HEK293 (cell line): Measurements from ENCODE around the gene DNAJC17.
A peak's percentile ranks its signal among the peaks of the same experiment; 100 is the strongest.

Experiments used
- GLIS2 ChIP-seq: fragments of 450-650 bp; formaldehyde crosslinking; IDR thresholded peaks from 2 replicates; pipeline ENCODE4 v1.5.1; 2016; ENCODE audit warnings: missing biosample characterization, missing genetic modification characterization
- HOXD13 ChIP-seq: sonication (generic); formaldehyde crosslinking; IDR thresholded peaks from 2 replicates; pipeline ENCODE4 v1.8.0; 2022; ENCODE audit warnings: missing genetic modification reagents, borderline replicate concordance
- IKZF3 ChIP-seq: fragments of 450-650 bp; IDR thresholded peaks from 2 replicates; pipeline ENCODE4 v1.5.0; 2018; ENCODE audit warnings: missing biosample characterization, mild to moderate bottlenecking, missing genetic modification characterization, moderate library complexity
- KLF1 ChIP-seq: fragments of 450-650 bp; formaldehyde crosslinking; IDR thresholded peaks from 2 replicates; pipeline ENCODE4 v1.5.1; 2016; ENCODE audit warnings: missing biosample characterization, missing genetic modification characterization
- KLF10 ChIP-seq: fragments of 450-650 bp; IDR thresholded peaks from 2 replicates; pipeline ENCODE4 v1.5.1; 2018; ENCODE audit warnings: missing biosample characterization, mild to moderate bottlenecking, missing genetic modification characterization
- KLF17 ChIP-seq: fragments of 450-650 bp; formaldehyde crosslinking; IDR thresholded peaks from 2 replicates; pipeline ENCODE4 v1.5.1; 2016; ENCODE audit warnings: missing biosample characterization, missing genetic modification characterization
- KLF9 ChIP-seq: fragments of 450-650 bp; formaldehyde crosslinking; IDR thresholded peaks from 2 replicates; pipeline ENCODE4 v1.5.1; 2016; ENCODE audit warnings: missing biosample characterization, missing genetic modification characterization, low read depth
- PBX3 ChIP-seq: sonication (generic); formaldehyde crosslinking; IDR thresholded peaks from 2 replicates; pipeline ENCODE4 v1.8.1; 2022; ENCODE audit warnings: mild to moderate bottlenecking, moderate library complexity, missing genetic modification reagents
- PRDM4 ChIP-seq: fragments of 450-650 bp; formaldehyde crosslinking; IDR thresholded peaks from 2 replicates; pipeline ENCODE4 v1.5.1; 2017; ENCODE audit warnings: missing biosample characterization, missing genetic modification characterization
- PRDM6 ChIP-seq: fragments of 450-650 bp; formaldehyde crosslinking; IDR thresholded peaks from 2 replicates; pipeline ENCODE4 v1.5.1; 2017; ENCODE audit warnings: missing biosample characterization, missing genetic modification characterization
- SP2 ChIP-seq: fragments of 450-650 bp; formaldehyde crosslinking; IDR thresholded peaks from 2 replicates; pipeline ENCODE4 v1.5.1; 2016; ENCODE audit warnings: missing biosample characterization, missing genetic modification characterization
- SP3 ChIP-seq: fragments of 450-650 bp; formaldehyde crosslinking; IDR thresholded peaks from 2 replicates; pipeline ENCODE4 v1.5.1; 2016; ENCODE audit warnings: missing biosample characterization, missing genetic modification characterization
- SP7 ChIP-seq: fragments of 450-650 bp; formaldehyde crosslinking; IDR thresholded peaks from 2 replicates; pipeline ENCODE4 v1.5.1; 2016; ENCODE audit warnings: missing biosample characterization, missing genetic modification characterization
- ZBTB49 ChIP-seq: fragments of 450-650 bp; formaldehyde crosslinking; IDR thresholded peaks from 2 replicates; pipeline ENCODE4 v1.5.1; 2016; ENCODE audit warnings: missing biosample characterization, missing genetic modification characterization, low read depth
- ZFHX2 ChIP-seq: fragments of 450-650 bp; formaldehyde crosslinking; conservative IDR thresholded peaks from 2 replicates; pipeline ENCODE4 v1.5.1; 2016; ENCODE audit warnings: missing biosample characterization, missing genetic modification characterization
- ZFP69B ChIP-seq: fragments of 450-650 bp; formaldehyde crosslinking; IDR thresholded peaks from 2 replicates; pipeline ENCODE4 v1.5.1; 2016; ENCODE audit warnings: missing biosample characterization, missing genetic modification characterization
- ZIC2 ChIP-seq: fragments of 450-650 bp; formaldehyde crosslinking; IDR thresholded peaks from 2 replicates; pipeline ENCODE4 v1.5.1; 2016; ENCODE audit warnings: missing biosample characterization, missing genetic modification characterization
- ZNF112 ChIP-seq: fragments of 450-650 bp; formaldehyde crosslinking; IDR thresholded peaks from 2 replicates; pipeline ENCODE4 v1.5.0; 2017; ENCODE audit warnings: missing biosample characterization, missing genetic modification characterization
- ZNF121 ChIP-seq: fragments of 450-650 bp; formaldehyde crosslinking; IDR thresholded peaks from 2 replicates; pipeline ENCODE4 v1.5.1; 2016; ENCODE audit warnings: missing biosample characterization, missing genetic modification characterization
- ZNF138 ChIP-seq: fragments of 450-650 bp; formaldehyde crosslinking; IDR thresholded peaks from 2 replicates; pipeline ENCODE4 v1.5.1; 2016; ENCODE audit warnings: missing biosample characterization, missing genetic modification characterization, borderline replicate concordance
- ZNF169 ChIP-seq: fragments of 450-650 bp; formaldehyde crosslinking; IDR thresholded peaks from 2 replicates; pipeline ENCODE4 v1.5.1; 2016; ENCODE audit warnings: missing biosample characterization, missing genetic modification characterization
- ZNF184 ChIP-seq: fragments of 450-650 bp; IDR thresholded peaks from 2 replicates; pipeline ENCODE4 v1.5.1; 2018; ENCODE audit warnings: missing biosample characterization, mild to moderate bottlenecking, missing genetic modification characterization
- ZNF214 ChIP-seq: fragments of 450-650 bp; formaldehyde crosslinking; IDR thresholded peaks from 2 replicates; pipeline ENCODE4 v1.5.1; 2017; ENCODE audit warnings: missing biosample characterization, mild to moderate bottlenecking, missing genetic modification characterization, borderline replicate concordance
- ZNF266 ChIP-seq: fragments of 450-650 bp; formaldehyde crosslinking; IDR thresholded peaks from 2 replicates; pipeline ENCODE4 v1.5.1; 2016; ENCODE audit warnings: missing biosample characterization, missing genetic modification characterization, low read depth
- ZNF394 ChIP-seq: fragments of 450-650 bp; formaldehyde crosslinking; IDR thresholded peaks from 2 replicates; pipeline ENCODE4 v1.5.1; 2016; ENCODE audit warnings: missing biosample characterization, missing genetic modification characterization, mild to moderate bottlenecking, moderate library complexity, borderline replicate concordance
- ZNF544 ChIP-seq: fragments of 450-650 bp; formaldehyde crosslinking; IDR thresholded peaks from 2 replicates; pipeline ENCODE4 v1.5.0; 2017; ENCODE audit warnings: missing biosample characterization, missing genetic modification characterization
- ZNF596 ChIP-seq: fragments of 450-650 bp; IDR thresholded peaks from 2 replicates; pipeline ENCODE4 v1.5.0; 2018; ENCODE audit warnings: missing biosample characterization, mild to moderate bottlenecking, missing genetic modification characterization, moderate library complexity
- ZNF639 ChIP-seq: fragments of 450-650 bp; formaldehyde crosslinking; IDR thresholded peaks from 2 replicates; pipeline ENCODE4 v1.5.1; 2016; ENCODE audit warnings: missing biosample characterization, missing genetic modification characterization
- ZNF843 ChIP-seq: fragments of 450-650 bp; formaldehyde crosslinking; IDR thresholded peaks from 2 replicates; pipeline ENCODE4 v1.5.1; 2016; ENCODE audit warnings: missing biosample characterization, missing genetic modification characterization
- ZSCAN4 ChIP-seq: fragments of 450-650 bp; formaldehyde crosslinking; IDR thresholded peaks from 2 replicates; pipeline ENCODE4 v1.5.1; 2017; ENCODE audit warnings: missing biosample characterization, missing genetic modification characterization

DNAJC17 gene

GRCh38 chr15:40756938-40757337 is 50.3 kb downstream of the DNAJC17 start (continued):
- TF ChIP-seq PBX3 (CRISPR knock-in tag) (no peak), ZNF138 (tag by site-specific recombination) (no peak), PRDM4 (tag by site-specific recombination) (no peak), ZNF169 (tag by site-specific recombination) (no peak), ZBTB49 (tag by site-specific recombination) (no peak), ZNF121 (tag by site-specific recombination) (no peak), ZFHX2 (tag by site-specific recombination) (peak; percentile 4; the same call in 1 of the 2 replicates), KLF9 (tag by site-specific recombination) (peak; percentile 28; the same call in 1 of the 2 replicates), SP2 (tag by site-specific recombination) (peak; percentile 7; the same call in 1 of the 2 replicates), KLF17 (peak; percentile 69; the same call in 1 of the 2 replicates), PRDM6 (tag by site-specific recombination) (peak; percentile 76), ZSCAN4 (tag by site-specific recombination) (peak; percentile 56; the same call in 1 of the 2 replicates), ZNF184 (tag by site-specific recombination) (no peak), ZNF266 (no peak), ZFP69B (tag by site-specific recombination) (no peak), HOXD13 (no peak), ZIC2 (tag by site-specific recombination) (peak; percentile 70), ZNF214 (tag by site-specific recombination) (no peak), SP7 (tag by site-specific recombination) (peak; percentile 95), ZNF112 (no peak), GLIS2 (tag by site-specific recombination) (no peak), IKZF3 (tag by site-specific recombination) (0 out of 2 replicates have a peak, but pooled peaks have one; percentile 43), ZNF394 (no peak), KLF10 (tag by site-specific recombination) (0 out of 2 replicates have a peak, but pooled peaks have one; percentile 27), ZNF843 (tag by site-specific recombination) (peak; percentile 49; the same call in 1 of the 2 replicates), KLF1 (peak; percentile 22; the same call in 1 of the 2 replicates), ZNF596 (tag by site-specific recombination) (no peak), ZNF544 (tag by site-specific recombination) (no peak), SP3 (tag by site-specific recombination) (no peak), ZNF639 (tag by site-specific recombination) (no peak)
